ENCODE measurements around the gene MAP7D1. TPM values are rescaled to one million over a fixed set of nuclear protein-coding genes. Genes with fewer than 3 reads are reported as not detected.

MAP7D1 gene
- total and polyA plus RNA-seq, 7 donors, result 31.8 to 226 (median 104) TPM

- no peaks in the 10 kb centered on the region for H3K9me3 ChIP-seq
- H3K4me1 ChIP-seq, result peaks cover 0 to 83% (median 77%) of the 10 kb centered on the region in 4 donors
- H3K27me3 ChIP-seq, result no peaks in the 10 kb centered on the region
- no peak for TF ChIP-seq EP300 (IDR thresholded peaks at IDR 0.05)
- TF ChIP-seq POLR2A (IDR thresholded peaks at IDR 0.05), result no peak
- TF ChIP-seq CTCF (IDR thresholded peaks at IDR 0.05), result no peak
- no peak for TF ChIP-seq POLR2AphosphoS5 (IDR thresholded peaks at IDR 0.05)
- intact Hi-C loops (cut with DNase I), result no loop called here
- peak overlapping the region; percentile 3 to 44 (median 37) for H3K4me3 ChIP-seq
- no peak for DNase-seq
- peak overlapping the region; percentile 98 to 100 (median 100) for H3K27ac ChIP-seq
- H3K36me3 ChIP-seq, result no peaks in the 10 kb centered on the region
- 56 to 73% methylated on average over 4 of the region's 4 CpGs for WGBS, 2 donors
Measured at GRCh38 chr1:36160388-36160948, 4.5 kb downstream of the MAP7D1 start.

GRCh38 chr1:36160949-36161485, 5.1 kb downstream of the MAP7D1 start:
- no peaks in the 10 kb centered on the region for H3K36me3 ChIP-seq
- no peaks in the 10 kb centered on the region for H3K9me3 ChIP-seq
- H3K4me3 ChIP-seq, result peak overlapping the region; percentile 3 to 44 (median 37)
- H3K27me3 ChIP-seq, result no peaks in the 10 kb centered on the region
- WGBS, 2 donors, result 19 to 65% methylated on average over 12 of the region's 12 CpGs
- H3K27ac ChIP-seq, result peak overlapping the region; percentile 98 to 100 (median 100)
- DNase-seq, result peak; percentile 87
- intact Hi-C loops (cut with DNase I), result no loop called here
- peaks cover 0 to 88% (median 83%) of the 10 kb centered on the region in 4 donors for H3K4me1 ChIP-seq
- no peak for TF ChIP-seq POLR2A (IDR thresholded peaks at IDR 0.05)
- no peak for TF ChIP-seq EP300 (IDR thresholded peaks at IDR 0.05)
- TF ChIP-seq POLR2AphosphoS5 (IDR thresholded peaks at IDR 0.05), result peak in 2 of 4 donors; percentile 23 to 36
- peak in 2 of 4 experiments; percentile 9 to 20 for TF ChIP-seq CTCF (IDR thresholded peaks at IDR 0.05)

DNA sequence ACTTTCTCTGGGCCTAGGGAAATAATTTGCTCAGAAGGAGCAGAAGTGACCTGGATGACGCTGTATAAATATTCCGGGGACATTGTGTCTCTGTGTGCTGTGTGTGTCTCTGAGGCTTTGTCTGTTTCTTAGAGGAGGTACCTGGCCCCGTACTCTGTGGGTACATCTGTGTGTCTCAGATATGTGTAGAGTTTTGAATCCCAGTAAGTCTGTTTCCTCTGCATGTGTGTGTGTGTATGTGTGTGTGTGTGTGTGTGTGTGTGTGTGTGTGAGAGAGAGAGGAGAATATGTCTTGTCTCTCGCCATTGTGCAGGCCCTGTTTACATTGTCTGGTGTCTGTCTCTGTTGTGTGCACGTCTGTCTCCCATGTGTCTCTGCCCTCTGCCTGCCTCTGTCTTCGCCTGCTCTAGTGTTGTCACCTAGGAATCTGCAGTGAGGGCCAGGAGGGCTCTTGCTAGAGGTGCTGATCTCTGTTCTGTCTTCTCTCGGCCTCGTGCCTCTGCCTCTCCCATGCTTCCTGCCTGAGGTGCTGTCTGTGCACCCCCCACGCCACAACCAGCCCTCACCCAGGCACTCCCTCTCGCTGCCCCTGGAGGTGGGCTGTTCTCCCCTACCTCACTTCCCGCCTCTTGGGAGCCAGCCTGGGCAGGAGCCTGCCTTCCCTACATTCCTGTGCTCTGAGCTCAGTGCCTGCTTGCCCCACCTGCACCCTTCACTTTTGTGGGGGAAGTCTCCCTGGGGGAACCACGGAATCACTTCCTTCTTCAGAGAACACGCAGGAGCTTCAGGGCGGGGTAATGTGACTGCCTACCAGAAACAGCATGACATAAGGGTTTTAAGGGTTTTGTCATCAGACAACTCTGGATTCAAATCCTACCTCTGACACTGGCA, 5.9 kb downstream of the MAP7D1 start:
- H3K4me1 ChIP-seq, result peaks cover 0 to 96% (median 92%) of the 10 kb centered on the region in 4 donors
- DNase-seq, result no peak
- no peaks in the 10 kb centered on the region for H3K27me3 ChIP-seq
- H3K4me3 ChIP-seq, result peak overlapping the region; percentile 3 to 44 (median 37)
- intact Hi-C loops (cut with DNase I), result no loop called here
- H3K9me3 ChIP-seq, result no peaks in the 10 kb centered on the region
- TF ChIP-seq POLR2AphosphoS5 (IDR thresholded peaks at IDR 0.05), result no peak
- no peak for TF ChIP-seq EP300 (IDR thresholded peaks at IDR 0.05)
- TF ChIP-seq CTCF (IDR thresholded peaks at IDR 0.05), result no peak
- TF ChIP-seq POLR2A (IDR thresholded peaks at IDR 0.05), result no peak
- no peaks in the 10 kb centered on the region for H3K36me3 ChIP-seq
- WGBS, 2 donors, result 34 to 59% methylated on average over 14 of the region's 14 CpGs
- peak overlapping the region; percentile 98 to 100 (median 100) for H3K27ac ChIP-seq

DNA sequence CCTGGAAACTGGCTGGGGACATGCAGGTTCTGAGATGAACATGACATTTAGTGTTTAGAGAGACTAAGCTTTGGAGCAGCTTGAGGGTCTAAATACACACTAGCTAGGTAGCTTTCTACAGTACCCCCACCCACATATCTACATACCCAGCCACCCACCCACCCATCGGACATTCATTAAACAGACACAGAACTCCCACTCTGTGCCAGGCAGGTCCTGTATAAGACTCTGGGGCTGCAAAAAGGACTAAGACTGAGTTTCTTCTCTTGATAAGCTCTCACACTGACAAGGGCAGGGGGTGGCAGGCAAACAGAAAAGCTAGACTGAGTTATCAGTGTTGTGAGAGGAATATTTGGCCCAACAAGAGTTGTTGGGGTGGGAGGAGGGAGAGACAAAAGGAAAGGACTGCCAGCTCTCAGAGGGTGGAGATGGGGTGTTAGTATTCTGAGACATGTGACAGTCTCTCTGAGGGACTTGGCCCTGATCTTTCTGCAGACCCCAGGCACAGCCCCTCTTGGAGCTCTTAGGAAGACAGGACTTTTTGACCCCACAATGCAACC, 6.8 kb downstream of the MAP7D1 start:
- no peaks in the 10 kb centered on the region for H3K27me3 ChIP-seq
- intact Hi-C loops (cut with DNase I), result no loop called here

More for the DNA sequence above, 6.8 kb downstream of the MAP7D1 start:
- Histone ChIP-seq H3K4me3 (no peak overlapping the region), H3K27ac (peak overlapping the region; percentile 98 to 100 (median 100)), H3K4me1 (peaks cover 0 to 100% (median 96%) of the 10 kb centered on the region in 4 donors), H3K9me3 (no peaks in the 10 kb centered on the region), H3K36me3 (peaks cover 0 to 7% (median 3%) of the 10 kb centered on the region in 4 donors)
- 94 to 96% methylated on average over 1 of the region's 1 CpG for WGBS, 2 donors
- DNase-seq, result no peak
- TF ChIP-seq CTCF (IDR thresholded peaks at IDR 0.05) (no peak), EP300 (IDR thresholded peaks at IDR 0.05) (no peak), POLR2A (IDR thresholded peaks at IDR 0.05) (no peak), POLR2AphosphoS5 (IDR thresholded peaks at IDR 0.05) (no peak)
